Gastroesophageal sphincter (tissue), 4 donors: Measurements from ENCODE around the gene BMP10. TPM values are rescaled to one million over a fixed set of nuclear protein-coding genes. Genes with fewer than 3 reads are reported as not detected.

Source experiments
- ATAC-seq: fragments of 150-250 bp; one replicate; pipeline ENCODE4 v1.9.1; 2016; ENCODE audit warnings: mild to moderate bottlenecking, moderate library complexity
- H3K27ac ChIP-seq, 4 donors: fragments of 200-600 bp; sonication (generic) in 3 of 4; 1 replicate in 3 of 4; 2 replicates in 1 of 4; pipeline ENCODE4 v1.5.1; 2016 to 2019
- H3K27me3 ChIP-seq: fragments of 200-600 bp; sonication (generic); one replicate; pipeline ENCODE4 v1.5.1; 2019
- H3K36me3 ChIP-seq, 2 donors: fragments of 200-600 bp; sonication (generic); one replicate each; pipeline ENCODE4 v1.5.1; 2019; ENCODE audit warnings: control low read depth in 1 of 2
- H3K4me1 ChIP-seq, 3 donors: fragments of 200-600 bp; sonication (generic); 1 replicate in 2 of 3; 2 replicates in 1 of 3; pipeline ENCODE4 v1.5.1; 2016 to 2019; ENCODE audit warnings: control low read depth in 2 of 3
- H3K4me3 ChIP-seq, 2 donors: fragments of 200-600 bp; sonication (generic); one replicate each; pipeline ENCODE4 v1.5.1; 2019; ENCODE audit warnings: mild to moderate bottlenecking in 1 of 2, moderate library complexity in 1 of 2
- H3K9me3 ChIP-seq, 3 donors: fragments of 200-600 bp; sonication (generic); one replicate each; pipeline ENCODE4 v1.5.1; 2017 to 2019; ENCODE audit warnings: control low read depth in 2 of 3
- EP300 ChIP-seq: sonication (generic); formaldehyde crosslinking; IDR thresholded peaks from one replicate; pipeline ENCODE4 v1.6.1; 2017; ENCODE audit warnings: antibody characterized with exemption, mild to moderate bottlenecking
- POLR2A ChIP-seq, 2 donors: fragments of 450-650 bp; IDR thresholded peaks; one replicate each; pipeline ENCODE4 v1.6.1; 2017; ENCODE audit warnings: antibody characterized with exemption in 2 of 2, mild to moderate bottlenecking in 2 of 2, moderate library complexity in 1 of 2
- POLR2AphosphoS5 ChIP-seq: sonication (generic); formaldehyde crosslinking; IDR thresholded peaks from one replicate; pipeline ENCODE4 v1.6.1; 2017; ENCODE audit warnings: antibody characterized with exemption
- WGBS, 2 donors: methylation state at CpG; one replicate each; pipeline ENCODE4 v1.1.5; 2018; ENCODE audit warnings: low coverage in 1 of 2; 5-methylcytosine and 5-hydroxymethylcytosine counted together
- total RNA-seq, 4 donors: library from RNA; depleted of rRNA; stranded (reverse); fragments of >200 nt; gene quantifications; one replicate each; pipeline ENCODE4 v1.1.0, GENCODE V29; 2016
- TF ChIP-seq, protein P1 (sequence below), 4 experiments: fragments of 200-600 bp in 2 of 4; fragments of 450-650 bp in 2 of 4; sonication (generic) in 1 of 4; IDR thresholded peaks; one replicate each; pipeline ENCODE4 v1.5.1; 2017 to 2019; ENCODE audit warnings: antibody characterized with exemption in 4 of 4, mild to moderate bottlenecking in 2 of 4, moderate library complexity in 2 of 4

Gene BMP10
- total RNA-seq, 4 donors from 2014 or later = 0.19 TPM; not detected in 3

DNA sequence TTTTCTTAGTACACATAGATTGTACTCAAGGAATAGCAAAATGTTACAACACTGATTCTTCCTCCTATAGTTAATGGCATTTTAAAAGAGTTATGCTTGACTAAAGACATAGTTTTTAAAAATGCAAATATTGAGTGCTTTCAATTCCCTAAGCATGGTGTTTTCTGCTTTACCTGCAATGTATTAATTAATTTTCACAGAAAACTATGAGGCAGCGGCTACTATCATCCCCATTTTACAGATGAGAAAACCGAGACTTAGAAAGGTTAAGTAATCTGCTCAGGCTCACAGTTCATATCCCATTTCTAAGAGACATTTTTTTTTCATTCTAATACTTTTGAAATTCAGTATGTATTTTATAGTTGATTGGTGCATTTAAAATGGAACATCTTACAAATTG, 38.0 kb downstream of the BMP10 start:
- Histone ChIP-seq H3K36me3 (no peaks in the 10 kb centered on the region), H3K4me1 (peaks cover 0 to 50% (median 24%) of the 10 kb centered on the region in 3 donors), H3K27me3 (no peaks in the 10 kb centered on the region), H3K9me3 (no peaks in the 10 kb centered on the region), H3K4me3 (no peak overlapping the region), H3K27ac (peak overlapping the region in 3 of 4 donors; percentile 77 to 80 (median 77))
- 88 to 100% methylated on average over 2 of the region's 2 CpGs for WGBS, 2 donors
- TF ChIP-seq, protein P1, sequence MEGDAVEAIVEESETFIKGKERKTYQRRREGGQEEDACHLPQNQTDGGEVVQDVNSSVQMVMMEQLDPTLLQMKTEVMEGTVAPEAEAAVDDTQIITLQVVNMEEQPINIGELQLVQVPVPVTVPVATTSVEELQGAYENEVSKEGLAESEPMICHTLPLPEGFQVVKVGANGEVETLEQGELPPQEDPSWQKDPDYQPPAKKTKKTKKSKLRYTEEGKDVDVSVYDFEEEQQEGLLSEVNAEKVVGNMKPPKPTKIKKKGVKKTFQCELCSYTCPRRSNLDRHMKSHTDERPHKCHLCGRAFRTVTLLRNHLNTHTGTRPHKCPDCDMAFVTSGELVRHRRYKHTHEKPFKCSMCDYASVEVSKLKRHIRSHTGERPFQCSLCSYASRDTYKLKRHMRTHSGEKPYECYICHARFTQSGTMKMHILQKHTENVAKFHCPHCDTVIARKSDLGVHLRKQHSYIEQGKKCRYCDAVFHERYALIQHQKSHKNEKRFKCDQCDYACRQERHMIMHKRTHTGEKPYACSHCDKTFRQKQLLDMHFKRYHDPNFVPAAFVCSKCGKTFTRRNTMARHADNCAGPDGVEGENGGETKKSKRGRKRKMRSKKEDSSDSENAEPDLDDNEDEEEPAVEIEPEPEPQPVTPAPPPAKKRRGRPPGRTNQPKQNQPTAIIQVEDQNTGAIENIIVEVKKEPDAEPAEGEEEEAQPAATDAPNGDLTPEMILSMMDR (IDR thresholded peaks at IDR 0.05) = no peak
- no peak for TF ChIP-seq POLR2A (IDR thresholded peaks at IDR 0.05)
- TF ChIP-seq EP300 = no peak
- no peak for TF ChIP-seq POLR2AphosphoS5
- ATAC-seq = no peak

DNA sequence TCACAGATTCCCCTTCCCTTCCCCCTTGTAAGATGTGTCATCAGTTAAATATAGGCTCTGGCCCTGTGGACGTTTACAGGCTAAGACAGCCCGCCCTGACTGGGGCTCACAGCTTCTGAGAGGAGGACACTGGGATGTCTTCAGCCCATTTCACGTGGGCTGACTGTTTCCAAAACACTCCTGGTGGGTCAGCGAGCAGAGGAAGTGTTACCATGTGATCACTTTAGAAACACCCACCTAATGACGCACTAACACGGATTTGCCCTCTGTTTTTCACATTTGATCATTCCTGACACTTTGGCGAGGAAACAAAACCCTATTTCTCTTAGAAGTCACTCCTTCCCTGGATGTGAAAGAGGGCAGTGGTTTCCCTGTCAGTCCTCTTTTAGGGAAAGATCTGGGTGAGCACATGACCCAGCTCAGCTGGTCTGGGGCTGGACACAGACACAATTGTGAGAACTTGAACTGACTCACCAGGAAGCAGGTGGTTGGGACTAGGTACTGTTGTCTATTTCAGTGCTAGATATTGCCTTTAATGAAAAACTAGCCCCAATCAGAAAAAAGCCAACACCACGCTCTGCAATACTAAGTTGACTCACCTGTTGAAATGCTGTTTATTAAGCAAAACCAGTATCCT, 38.8 kb downstream of the BMP10 start:
- Histone ChIP-seq H3K9me3 (no peaks in the 10 kb centered on the region), H3K27me3 (no peaks in the 10 kb centered on the region), H3K4me1 (peaks cover 0 to 55% (median 25%) of the 10 kb centered on the region in 3 donors), H3K36me3 (no peaks in the 10 kb centered on the region), H3K27ac (peak overlapping the region; percentile 46 to 80 (median 77)), H3K4me3 (no peak overlapping the region)
- peak; percentile 68 for ATAC-seq
- TF ChIP-seq, protein P1 (IDR thresholded peaks at IDR 0.05) = peak in 1 of 4 experiments; percentile 2
- TF ChIP-seq POLR2AphosphoS5 (peak; percentile 37), EP300 (no peak), POLR2A (IDR thresholded peaks at IDR 0.05) (no peak)
- 24 to 33% methylated on average over 3 to 5 of the region's 8 CpGs for WGBS, 2 donors

DNA sequence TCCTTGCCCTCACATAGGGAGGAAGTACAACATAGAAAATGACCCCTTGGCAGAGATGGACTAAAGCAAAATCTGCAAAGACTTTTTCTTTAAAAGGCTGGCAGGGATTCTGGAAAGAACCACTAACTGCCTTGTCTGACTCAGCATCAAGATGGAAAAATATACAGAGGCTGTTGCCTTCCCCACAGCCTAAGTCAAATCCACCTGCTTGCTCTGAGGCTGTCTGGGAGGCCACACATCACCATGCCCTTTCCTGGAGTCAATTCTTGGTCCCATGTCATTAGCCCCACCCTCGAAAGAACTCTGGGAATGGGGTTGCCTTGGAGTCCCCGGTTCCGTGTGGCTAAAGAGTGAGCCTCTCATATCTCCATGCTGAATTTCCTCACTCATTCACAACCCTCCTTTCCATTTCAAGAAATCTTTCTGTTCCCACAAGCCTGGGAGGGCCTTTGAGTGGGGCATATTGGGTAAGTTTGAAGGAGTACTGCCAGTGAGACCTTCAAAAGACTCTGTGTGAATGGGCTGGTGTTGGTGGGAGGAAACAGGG, 39.4 kb downstream of the BMP10 start:
- ATAC-seq = peak; percentile 18
- TF ChIP-seq POLR2AphosphoS5 = no peak
- TF ChIP-seq EP300 = no peak
- TF ChIP-seq POLR2A (IDR thresholded peaks at IDR 0.05) = no peak
- TF ChIP-seq, protein P1 (IDR thresholded peaks at IDR 0.05) = no peak
- no peak overlapping the region for H3K4me3 ChIP-seq
- no peaks in the 10 kb centered on the region for H3K36me3 ChIP-seq
- peak overlapping the region; percentile 46 to 80 (median 77) for H3K27ac ChIP-seq
- H3K27me3 ChIP-seq = no peaks in the 10 kb centered on the region
- WGBS, 2 donors = 4% methylated on average over 3 of the region's 3 CpGs; no CpG with 5 or more reads in 1 of the 2 donors
- H3K9me3 ChIP-seq = no peaks in the 10 kb centered on the region
- H3K4me1 ChIP-seq = peaks cover 0 to 54% (median 25%) of the 10 kb centered on the region in 3 donors

DNA sequence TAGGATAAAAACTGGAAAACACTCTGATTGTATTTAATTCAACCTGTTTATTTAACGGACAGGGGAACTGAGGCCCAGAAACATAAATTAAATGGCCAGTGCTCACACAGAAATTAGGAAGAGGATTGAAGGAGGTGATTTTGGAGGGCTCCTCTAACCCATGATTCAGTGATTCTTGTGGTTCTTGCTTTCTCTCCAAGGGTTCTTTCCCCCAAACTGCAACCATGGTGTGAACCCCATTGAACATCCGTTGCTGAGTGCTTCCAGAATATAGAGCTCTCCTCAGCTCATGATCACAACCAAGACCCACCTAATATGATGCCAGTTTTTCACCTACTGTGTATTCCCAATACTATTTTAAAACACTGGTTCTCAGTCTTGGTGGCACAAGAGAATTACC, 41.4 kb downstream of the BMP10 start:
- H3K36me3 ChIP-seq = no peaks in the 10 kb centered on the region
- WGBS, 2 donors = 25 to 47% methylated on average over 1 to 2 of the region's 2 CpGs
- peaks cover 0 to 54% (median 25%) of the 10 kb centered on the region in 3 donors for H3K4me1 ChIP-seq
- no peak overlapping the region for H3K4me3 ChIP-seq
- TF ChIP-seq EP300 (no peak), POLR2A (IDR thresholded peaks at IDR 0.05) (no peak), POLR2AphosphoS5 (no peak)
- TF ChIP-seq, protein P1 (IDR thresholded peaks at IDR 0.05) = no peak
- no peak for ATAC-seq
- H3K9me3 ChIP-seq = no peaks in the 10 kb centered on the region
- H3K27ac ChIP-seq = peak overlapping the region; percentile 6 to 80 (median 74)
- H3K27me3 ChIP-seq = no peaks in the 10 kb centered on the region
